Measurements from ENCODE around the gene CSTPP1.
"Not testable (repeated sequence)": the region's sequence is repeated elsewhere in the genome, so short reads cannot be mapped to it uniquely, and the experiment has no call there.

Gene CSTPP1

DNA sequence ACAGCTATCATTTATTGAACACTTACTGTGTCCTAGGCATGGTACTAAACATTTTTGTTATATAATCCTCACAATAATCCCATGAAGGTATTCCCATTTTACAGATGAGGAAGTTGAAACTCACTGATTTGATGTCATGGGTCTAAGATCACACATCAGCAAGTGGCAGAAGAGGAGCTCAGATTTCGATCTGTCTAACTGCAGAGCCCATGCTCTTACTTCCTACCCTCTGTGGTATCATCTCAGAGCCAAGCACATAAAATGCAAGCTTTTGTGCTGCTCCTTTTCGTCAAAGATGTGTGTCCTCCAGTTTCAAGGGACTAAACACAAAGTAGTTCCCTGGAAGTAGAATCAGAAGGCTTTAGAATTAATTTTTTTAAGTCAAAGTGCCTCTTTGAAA is 169.0 kb downstream of the CSTPP1 start:
- no peak for DNase-seq

DNA sequence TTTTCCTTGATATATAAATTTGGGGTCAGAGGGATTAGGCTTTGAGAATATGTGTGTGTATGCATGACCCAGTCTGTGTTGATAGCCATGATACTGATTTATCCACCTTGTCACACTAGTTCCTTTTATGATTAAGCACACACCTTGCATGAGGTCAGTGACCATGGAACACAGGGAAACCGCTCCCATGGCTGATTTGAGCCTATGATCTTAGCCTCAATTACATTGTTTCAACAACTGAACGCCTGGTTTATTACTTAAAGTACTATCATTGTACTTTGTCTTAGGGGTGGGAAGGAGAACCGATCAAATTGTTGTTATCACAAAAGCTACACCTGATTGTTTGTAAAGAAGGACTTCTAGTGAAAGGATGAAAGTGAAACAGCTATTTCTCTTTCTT is 169.4 kb downstream of the CSTPP1 start:
- DNase-seq = no peak

DNA sequence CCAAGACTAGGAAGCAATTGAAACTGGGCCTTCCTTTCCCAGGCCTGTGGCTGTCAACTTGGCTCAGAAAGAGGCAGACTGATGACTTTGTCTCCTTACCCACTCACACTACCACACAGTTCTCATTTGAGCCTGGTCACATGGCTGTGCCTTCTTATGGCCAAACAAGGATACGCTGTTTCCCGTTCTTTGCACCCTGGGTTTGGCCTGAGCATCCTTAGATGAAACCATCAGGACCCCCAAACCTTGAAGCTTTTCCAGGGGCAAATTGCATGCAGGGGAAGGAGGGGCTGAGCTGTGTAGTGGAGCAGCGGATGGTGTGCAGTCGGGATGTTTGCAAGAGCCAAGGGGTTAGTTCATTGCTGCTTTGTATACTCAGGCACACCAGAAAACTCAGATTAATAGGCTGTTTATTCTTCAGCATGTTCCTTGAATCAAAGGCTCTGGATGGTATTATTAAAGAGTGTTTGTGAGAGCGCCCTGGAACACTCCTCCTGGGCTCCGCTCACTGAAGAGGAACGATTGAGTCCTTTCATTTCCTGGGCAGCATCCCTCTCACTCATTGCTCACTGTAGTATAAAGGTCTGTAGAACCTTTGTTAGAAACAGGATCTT is 170.3 kb downstream of the CSTPP1 start:
- DNase-seq = no peak

DNA sequence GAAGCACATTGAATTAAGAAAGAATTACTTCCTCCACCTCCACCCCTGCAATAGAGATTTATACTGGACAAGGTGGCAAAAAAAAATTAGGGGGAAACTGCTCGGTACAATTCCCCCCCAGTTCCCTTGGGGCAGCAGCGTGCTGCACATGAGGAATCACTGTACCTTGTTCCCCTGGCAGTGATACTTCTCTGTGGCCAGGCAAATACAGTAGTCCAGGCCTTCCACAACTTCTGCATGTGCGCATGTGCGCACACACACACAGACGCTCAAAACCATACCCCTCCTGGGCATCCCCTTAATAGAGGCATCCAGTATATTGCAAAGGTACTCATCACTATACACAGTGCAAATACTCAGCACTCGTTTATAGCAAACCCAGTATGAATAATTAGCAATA is 171.2 kb downstream of the CSTPP1 start:
- no peak for DNase-seq

DNA sequence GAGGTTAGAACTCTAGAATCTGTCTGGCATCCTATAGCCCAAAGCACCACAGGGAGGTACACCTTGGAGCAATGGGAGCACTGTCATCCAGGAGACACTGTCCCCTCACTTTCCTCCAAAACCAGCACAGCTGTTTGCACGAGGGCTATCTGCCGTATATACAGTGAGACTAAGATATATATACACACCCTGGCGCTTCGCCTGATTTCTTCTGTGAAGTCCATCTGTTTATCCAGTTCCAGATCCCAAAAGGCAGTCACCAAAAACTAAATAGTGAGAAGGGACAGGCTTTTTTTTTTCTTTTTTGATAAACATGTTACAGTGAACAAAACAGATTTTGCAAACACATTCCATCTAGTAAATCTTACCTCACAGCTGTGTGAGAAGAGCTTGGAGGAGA is 171.7 kb downstream of the CSTPP1 start:
- no peak for DNase-seq

DNA sequence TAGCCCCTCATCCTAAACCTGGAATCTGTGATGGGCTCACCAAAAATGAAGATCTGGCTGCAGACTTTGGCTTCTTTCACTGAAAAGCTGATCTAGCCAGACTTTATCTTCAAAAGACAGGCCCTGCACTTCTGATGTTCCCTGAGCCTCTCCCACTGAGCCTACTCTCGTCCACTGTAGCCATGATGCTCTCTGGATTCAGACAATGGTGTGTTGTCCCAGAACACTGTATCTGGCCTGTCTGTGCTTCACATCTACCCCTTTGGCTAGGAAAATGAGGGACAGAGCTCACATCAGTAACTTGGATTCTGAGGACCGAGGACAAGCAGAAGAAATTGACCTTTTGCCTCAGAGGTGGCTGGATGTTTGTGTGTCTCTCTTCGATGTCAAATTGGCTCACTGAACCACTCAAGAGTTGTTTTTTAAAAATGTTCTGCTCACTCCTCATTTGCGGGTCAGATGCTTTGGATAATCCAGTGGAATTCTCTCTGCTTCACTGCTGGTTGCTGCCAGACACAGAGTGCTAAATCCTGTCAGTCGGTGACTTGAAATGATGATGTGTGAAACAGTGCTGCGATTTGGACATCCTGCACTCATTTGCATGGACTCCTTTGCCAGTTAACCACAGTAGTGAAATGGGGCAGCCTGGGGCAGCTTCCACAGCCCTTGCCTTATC is 172.6 kb downstream of the CSTPP1 start:
- DNase-seq = no peak

DNA sequence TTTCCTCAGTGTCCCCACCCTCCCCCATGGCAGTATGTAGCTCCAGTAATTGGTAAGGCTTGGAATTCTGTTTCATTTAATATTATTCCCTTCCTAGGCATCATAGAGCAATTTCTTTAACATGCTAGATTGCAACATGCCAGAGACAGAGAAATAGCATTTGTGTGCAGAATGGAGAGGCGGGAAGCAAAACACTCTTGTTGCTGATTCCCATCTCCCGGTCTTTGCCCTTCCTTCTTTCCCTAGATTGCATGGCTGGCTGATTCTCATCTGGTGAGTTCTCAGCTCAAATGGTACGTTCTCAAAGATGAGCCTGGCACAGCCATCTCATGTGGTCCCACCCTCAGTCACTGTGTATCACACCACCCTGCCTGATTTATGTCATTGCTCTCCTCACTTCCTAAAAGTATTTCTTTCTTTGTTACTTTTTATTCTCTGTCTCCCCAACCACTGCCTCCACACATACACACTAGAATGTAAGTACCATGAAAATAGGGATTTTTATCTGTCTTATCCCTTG is 173.2 kb downstream of the CSTPP1 start:
- DNase-seq = no peak

DNA sequence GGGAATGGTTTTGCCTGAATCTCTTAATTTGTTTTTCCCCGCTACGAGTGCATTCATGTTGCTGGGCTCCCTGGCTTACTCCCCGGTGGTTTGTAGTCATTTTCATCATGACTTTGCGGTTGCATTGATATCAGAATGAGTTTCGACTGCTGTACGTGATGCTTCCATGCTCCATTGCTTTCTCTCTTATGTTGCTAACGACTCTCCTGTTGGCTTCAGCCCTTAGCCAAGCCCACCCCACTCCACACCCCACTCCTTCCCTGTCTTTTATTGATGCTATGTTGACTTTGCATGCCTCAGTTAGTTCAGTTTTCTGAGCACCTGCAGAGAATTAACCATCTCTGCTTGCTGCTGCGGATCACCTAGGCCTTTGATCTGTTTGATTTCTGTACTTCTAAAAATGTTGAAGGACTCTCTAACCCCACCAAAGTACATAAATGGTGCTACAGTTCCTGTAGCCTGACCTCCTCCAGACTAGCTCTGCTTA is 174.8 kb downstream of the CSTPP1 start:
- DNase-seq = no peak

DNA sequence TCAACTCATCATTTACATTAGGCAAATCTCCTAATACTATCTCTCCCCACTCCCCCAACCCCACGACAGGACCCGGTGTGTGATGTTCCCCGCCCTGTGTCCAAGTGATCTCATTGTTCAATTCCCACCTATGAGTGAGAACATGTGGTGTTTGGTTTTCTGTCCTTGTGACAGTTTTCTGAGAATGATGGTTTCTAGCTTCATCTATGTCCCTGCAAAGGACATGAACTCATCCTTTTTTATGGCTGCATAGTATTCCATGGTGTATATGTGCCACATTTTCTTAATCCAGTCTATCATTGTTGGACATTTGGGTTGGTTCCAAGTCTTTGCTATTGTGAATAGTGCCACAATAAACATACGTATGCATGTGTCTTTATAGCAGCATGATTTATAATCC is 176.4 kb downstream of the CSTPP1 start:
- DNase-seq = not testable (repeated sequence)

DNA sequence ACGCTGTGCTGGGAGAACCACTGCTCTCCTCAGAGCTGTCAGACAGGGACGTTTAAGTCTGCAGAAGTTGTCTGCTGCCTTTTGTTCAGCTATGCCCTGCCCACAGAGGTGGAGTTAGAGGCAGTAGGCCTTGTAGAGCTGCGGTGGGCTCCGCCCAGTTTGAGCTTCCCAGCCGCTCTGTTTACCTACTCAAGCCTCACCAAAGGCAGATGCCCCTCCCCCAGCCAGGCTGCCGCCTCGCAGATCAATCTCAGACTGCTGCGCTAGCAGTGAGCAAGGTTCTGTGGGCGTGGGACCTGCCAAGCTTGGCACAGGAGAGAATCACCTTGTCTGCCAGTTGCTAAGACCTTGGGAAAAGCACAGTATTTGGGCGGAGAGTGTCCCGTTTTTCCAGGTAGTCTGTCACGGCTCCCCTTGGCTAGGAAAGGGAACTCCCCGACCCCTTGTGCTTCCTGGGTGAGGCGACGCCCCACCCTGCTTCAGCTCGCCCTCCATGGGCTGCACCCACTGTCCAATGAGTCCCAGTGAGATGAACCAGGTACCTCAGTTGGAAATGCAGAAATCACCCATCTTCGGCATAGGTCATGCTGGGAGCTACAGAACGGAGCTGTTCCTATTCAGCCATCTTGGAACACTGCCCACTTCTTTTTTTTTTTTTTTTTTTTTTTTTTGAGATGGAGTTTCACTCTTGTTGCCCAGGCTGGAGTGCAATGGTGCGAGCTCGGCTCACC is 182.6 kb downstream of the CSTPP1 start:
- DNase-seq = not testable (repeated sequence)

DNA sequence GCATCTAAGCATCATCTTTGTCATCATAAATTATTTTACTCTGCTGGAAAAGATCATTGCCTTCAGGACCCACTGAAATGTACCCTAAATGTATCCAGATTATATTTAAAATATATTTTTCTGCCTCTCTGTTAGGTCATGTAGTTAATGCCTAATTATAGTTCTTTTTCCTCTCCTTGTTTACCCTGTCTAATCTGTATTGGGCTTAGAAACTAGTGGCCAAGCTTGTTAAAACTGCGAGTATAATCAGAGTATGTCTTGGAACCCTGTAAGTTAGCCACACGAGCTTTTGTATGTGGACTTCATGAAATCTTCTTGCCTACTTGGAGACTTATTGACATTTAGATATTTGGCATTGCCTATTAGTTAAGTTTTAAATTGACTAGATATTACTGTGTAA is 184.5 kb downstream of the CSTPP1 start:
- no peak for DNase-seq

DNA sequence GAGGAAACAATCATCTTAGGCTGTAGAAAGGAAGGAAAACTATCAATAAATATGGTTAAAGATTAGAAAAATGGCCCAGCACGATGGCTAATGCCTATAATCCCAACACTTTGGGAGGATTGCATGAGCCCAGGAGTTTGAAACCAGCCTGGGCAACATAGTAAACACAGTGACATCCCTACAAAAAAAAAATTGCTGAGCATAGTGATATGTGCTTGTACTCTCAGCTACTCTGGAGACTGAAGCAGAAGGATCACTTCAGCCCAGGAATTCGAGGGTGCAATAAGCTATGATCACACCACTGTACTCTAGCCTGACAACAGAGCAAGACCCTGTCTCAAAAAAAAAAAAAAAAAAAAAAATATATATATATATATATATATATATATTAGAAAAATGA is 185.2 kb downstream of the CSTPP1 start:
- no peak for DNase-seq

DNA sequence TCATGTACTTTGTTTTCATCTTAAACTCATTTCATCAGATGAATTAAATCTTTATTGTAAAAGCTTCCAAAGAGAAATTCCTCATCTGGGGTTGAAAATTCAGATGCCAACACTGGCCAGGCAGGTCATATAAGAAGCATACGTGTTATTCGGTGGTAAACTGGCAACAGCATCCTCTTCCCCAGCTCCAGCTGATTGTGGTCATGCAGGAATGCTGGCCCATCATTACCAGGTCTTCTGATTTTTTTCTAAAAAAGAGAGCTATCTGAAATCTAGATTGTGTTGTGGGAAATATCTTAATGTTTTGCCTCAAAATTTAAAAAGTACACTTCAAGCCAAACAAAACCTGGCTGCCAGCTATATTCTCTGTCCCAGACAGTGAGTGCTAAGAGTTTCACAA is 186.5 kb downstream of the CSTPP1 start:
- DNase-seq = no peak

DNA sequence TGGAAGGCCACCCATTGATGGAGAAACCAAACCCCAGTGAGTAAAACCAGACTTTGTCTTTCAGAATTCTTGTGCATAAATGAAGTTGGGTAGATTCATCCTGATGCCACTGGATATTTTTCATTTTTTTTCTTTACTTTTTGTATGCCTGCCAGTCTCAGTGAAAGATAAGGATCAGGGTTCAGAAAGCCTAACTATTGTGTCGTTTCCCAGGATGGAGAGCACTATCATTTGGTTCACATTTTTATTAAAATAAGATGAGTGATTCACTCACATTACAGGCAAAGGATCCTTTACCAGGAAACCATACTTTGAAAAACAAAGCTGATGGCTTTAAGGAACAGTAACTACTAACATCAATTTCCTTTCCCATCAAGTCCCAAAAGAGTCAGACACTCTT is 188.1 kb downstream of the CSTPP1 start:
- no peak for DNase-seq

DNA sequence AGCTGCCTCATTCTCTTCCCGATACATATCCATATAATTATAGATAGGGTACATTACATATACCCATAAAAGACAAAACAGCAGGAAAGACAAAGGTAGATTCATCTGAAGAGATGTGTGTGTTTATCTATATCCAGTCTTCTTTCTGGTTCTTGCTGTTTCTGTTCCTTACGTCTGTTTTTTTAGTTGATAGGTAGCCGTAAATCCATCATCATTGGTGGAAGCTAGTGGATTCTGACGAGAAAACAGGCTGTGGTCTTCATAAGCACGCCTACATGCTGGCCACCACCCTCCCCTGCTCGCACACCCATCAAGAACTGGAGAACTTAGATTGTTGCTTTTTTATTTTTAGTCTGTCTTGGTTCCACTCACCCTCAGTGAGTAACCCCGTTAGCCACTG is 188.5 kb downstream of the CSTPP1 start:
- DNase-seq = no peak

DNA sequence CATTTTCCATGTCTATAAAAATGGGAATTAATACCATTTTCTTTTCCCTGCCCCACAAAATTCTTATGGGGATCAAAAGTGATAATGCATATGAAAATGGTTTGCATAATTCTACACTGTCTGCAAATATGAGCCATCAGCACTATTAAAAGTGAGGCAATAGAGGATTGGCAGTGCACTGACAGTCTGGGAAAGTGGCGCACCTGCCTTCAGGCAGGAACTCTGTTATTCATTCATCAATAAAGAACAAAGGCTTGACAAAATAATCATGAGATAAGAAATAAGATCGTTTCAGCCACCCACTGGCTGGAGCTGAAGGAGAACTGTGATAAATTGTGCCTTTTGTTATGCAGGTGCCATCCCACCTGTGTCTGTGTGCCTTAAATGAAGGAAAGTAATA is 190.7 kb downstream of the CSTPP1 start:
- DNase-seq = no peak

DNA sequence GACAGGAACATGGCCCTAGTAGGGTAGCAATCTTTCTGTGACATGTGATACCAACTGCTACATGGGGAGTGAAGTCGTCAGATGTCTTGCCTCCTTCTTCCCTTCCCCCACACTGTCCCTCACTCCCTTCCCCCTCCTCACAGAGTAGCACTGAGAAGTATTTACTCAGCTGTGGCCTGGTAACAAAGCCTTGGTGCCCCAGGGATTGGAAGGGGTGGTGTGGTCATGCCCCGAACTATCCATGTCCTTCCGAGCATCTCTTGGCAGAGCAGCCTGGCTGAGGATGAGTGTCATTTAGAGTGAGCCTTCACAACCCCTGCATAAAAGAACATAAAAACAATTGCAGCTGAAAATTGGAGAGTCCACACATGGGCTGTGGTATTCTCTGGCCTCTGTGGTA is 194.0 kb downstream of the CSTPP1 start:
- no peak for DNase-seq

DNA sequence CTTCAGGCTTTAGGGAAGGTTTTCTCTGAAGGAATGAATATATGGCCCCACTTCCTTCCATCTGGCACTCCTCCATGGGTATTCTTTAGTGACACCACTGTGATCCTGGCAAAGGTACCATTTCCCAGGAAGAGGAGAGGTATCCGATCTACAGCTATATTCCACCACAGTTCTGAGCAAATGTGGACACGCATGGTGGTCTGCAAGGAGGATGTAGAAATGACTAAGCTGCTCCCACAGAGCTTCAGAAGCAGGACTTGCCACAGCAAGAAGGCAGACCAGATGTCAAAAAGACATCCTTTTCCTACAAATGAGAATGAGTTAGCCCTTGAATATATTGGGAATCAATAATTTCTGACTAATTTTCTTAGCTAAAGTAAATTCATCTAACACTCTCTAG is 194.6 kb downstream of the CSTPP1 start:
- DNase-seq = no peak

DNA sequence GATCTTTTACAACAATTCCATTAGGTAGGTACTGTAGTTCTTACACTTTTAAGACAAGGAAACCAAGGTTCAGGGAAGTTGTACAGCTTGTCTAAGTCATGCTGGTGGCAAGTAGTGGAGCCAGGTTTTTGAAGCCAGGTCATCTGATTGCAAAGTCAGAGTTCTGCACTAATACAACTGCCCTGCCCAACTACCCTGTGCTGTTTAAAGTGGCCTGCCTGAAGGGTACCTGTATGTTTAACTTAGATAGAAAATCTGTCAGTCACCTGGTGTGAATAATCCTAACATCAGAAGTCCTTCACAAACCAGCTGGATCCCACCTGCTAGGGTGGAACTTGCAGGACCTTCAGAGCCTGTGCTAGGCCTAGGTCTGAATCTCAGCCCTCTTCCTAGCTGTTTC is 195.9 kb downstream of the CSTPP1 start:
- no peak for DNase-seq

DNA sequence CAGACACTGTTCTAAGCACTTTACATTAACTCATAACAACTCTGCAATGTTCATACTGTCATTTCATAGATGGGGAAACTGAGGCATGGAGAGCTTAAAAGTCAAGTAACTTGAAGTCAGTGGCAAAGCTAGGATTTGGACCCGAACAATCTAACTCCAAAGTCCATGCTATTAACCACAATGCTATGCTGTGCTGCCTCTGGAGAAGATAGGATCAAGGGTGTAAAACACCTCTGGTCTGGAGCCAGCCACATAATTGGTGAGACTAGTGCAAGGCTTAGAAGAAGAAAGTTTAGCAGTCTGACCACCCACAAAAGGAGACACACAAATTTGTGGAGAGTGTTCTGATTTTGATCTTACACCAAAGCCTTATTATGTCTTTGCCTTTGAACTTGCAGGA is 196.4 kb downstream of the CSTPP1 start:
- no peak for DNase-seq

DNA sequence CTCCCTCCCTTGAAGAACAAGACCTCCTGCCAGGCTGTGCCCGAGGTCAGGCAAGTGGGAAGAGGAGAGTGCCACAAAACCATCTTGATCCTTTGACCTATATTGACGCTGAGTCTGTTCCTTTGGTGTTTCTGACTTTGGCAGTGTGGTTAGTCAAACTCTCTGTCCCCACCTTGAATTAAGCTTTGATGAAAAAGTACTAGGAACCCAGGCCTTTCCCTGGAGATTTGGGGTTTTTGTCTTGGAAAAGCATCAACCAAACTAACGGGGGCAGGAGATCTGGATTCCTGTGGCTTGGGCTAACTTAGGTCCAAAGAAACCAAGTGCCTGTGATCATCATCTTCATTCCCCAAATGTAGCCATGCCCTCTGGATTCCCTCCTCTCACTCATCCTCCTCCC is 199.8 kb downstream of the CSTPP1 start:
- DNase-seq = no peak

DNA sequence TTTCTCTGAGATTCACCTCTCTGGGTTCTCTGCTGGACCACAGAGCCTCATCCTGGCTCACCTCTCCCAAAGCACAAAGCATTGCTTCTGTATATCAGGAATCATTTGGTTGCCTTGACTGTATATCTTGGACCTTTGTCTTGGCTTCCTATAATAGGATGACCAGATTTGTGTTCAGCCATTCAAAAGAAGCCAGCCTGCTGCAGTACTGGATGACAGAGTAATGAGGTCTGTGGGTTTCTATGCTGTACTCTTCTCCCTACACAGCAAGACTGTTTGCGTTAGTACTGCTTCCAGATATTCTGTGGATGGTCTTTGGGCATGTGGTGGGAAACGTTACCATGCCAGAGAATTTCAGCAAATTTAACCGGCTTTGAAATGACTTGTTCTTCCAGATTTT is 200.4 kb downstream of the CSTPP1 start:
- peak in 1 of 2 experiments; percentile 29 for DNase-seq

DNA sequence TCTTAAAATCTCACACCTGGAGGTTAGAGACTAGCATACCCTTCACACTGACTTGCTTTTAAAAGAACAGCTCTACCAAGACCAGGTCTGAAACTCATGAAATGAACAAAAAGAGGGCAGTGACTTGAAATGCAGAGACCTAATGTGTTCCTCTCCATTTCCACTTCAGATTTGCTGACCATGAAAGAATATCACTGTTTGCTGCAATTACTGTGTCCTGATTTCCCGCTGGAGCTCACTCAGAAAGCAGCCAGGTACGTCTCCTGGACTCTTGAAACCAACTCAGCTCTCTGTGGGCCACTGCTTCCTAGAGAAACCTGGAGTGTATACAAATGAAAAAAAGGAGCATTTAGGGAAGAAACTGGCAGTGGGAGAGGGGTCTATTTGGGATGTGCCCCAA is 200.9 kb downstream of the CSTPP1 start:
- no peak for DNase-seq

DNA sequence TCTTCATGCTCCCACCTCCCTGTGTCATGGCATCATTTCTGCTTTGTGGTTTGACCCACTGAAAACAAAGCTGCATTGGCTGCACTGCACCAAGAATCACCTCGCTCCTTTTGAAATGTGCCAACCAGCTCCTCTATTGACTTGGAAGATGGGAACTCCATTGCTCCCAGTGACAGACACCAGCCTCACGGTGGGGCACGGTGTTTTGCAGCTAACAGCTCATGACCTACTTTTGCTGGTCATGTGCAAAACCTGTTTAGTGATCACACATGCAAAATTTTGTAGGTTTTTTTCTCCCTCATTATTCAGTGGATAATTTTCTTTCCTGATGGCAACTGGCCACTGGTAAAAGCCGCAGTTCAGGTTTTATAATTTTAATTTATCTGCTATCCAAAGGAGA is 203.3 kb downstream of the CSTPP1 start:
- peak in 1 of 2 experiments; percentile 55 for DNase-seq

All from cerebellar nuclear complex (tissue), 1 donor.